GM21447 (cell line): Measurements from ENCODE around the gene FJX1.

Source experiments
- ATAC-seq: cut with Tn5 transposase; IDR thresholded peaks from one replicate; pipeline ENCODE4 v1.9.1; 2021; ENCODE audit not compliant: unreplicated experiment

Gene FJX1

DNA sequence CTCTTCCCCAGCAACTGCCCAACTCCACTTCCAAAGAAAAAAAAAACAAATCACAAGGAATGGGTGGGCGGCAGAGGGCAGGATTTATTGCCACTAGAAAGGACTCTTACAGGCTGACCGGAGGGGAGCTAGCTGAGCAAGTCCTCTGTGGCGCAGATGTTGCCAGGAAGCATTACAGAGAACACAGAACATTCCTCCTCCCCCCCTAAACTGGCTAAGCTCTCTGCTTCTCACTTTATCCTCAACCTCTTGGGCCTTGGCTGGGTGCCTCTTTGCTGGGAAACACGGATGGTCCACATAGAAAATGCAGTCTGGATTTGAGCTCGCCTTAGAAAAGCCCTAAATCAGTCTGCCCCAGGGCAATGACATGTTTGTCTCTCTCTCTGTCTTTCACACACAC lies 12.6 kb upstream of the FJX1 start:
- ATAC-seq, result no peak

DNA sequence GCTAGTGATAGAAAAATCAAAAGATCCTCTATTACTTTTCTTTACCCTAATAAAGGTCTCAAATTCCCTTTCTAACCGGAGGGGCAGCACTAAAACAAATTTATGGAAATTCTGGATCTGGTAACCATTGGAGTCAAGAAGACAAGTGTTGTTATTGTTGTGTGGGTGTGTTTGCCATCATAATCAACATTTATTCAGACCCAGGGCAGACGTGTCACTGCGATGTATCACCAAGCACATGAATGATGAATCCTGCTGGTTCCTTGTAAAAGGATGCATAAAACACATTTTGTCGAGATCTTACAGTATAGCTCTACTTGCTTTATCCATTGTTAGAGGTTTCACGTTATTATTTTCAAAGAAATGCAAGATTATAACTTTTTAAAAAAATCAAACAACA lies 12.1 kb upstream of the FJX1 start:
- ATAC-seq, result no peak

DNA sequence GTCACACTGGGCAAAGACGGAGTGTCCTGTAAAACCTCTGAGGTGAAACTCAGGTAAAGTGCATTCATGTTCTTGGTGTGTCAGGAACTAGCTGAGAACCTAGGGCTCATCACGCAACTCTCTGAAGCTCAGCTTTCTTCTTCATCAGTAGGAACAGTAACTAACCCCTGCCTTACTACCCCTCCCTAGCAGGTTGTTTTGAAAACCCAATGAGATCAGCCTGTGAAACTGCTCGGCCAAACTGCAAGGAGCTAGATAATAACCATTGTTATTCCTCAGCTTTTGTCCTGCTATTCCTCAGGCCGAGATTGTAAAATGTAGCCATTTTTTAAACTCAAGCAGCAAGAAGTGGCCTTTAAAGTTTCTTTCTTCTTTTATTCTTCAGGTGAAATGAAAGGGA lies 9.8 kb upstream of the FJX1 start:
- ATAC-seq, result no peak

DNA sequence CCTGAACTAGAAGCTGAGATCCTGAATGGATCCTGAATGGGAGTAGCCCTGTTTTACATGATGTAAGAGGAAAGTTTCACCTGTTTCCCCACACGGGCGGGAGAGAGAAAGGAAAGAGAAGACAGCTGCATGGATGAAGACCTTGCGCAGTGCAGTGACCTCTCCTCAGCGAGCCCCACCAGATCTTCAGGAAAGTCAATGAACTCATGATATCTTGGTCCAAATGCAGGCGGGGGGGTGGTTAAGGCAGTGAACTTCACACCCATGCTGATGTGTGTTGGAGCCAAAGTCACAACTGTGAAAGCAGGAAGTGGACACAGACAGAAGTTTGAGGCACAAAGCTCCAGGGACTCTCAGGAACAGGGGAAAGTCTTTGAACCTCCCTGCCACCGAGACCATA lies 8.6 kb upstream of the FJX1 start:
- ATAC-seq, result no peak

DNA sequence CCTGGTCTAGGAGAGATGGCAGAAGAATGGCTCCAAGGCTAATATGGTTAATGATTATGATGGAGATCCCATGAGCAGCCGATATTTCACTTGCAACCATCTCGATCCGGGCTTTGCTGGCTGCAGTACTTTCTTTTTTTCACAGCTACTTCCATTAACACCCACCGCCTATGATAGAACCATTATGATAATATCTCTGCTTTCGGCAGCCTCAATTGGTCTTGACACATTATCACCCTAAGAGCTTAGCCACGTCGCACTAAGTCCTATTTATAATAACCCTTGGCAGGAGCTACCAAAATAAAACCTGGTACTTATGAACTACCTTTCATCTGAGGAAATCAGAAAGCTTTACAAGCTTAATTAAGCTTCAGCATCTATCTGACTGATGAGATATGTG lies 7.6 kb upstream of the FJX1 start:
- ATAC-seq, result no peak

DNA sequence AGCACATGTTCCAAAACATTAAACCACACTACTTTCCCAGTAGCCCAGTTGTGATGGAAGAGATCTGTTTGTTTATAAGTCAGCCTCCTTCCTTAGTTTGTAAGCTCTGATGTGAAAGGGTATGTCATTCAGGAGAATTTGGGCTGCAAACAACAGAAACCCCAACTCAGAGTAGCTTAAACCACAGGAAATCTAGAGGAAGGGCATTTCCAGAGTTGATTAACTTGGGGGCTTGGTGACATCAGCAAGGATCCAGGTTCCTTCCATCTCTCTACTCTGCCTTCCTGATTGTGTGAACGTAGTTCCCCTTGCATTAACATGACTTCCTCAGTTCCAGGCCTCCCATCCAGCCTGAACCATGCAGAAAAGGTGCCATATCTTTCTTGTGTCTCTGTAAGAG lies 6.5 kb upstream of the FJX1 start:
- no peak for ATAC-seq

DNA sequence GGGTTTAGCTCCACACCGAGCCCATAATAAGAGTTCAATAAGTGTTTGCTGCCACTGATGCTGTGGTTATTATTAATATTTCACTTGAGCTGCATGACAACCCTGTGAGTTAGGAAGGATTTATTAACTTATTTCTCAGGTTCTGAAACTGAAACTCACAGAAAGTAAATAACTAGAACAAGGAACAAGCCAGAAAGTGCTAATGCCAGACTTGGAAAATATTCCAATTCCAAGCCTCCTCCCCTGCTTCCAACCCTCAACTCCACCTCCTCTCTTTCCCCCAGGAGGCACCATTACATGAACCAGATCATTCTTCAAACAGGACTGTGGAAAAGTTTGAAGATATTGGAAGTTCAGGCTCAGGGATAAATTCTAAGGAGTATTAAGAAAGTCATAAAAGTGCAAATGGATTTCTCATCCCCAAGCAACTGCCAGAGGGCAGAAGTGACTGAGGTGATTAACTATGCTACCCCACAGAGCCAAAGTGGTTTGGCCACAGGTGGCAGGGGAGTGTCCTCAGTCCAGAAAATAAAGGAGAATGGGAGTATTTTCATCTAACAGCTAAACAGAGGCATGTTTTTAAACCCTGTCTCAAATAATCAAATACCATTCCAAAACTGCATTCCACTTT lies 3.2 kb upstream of the FJX1 start:
- no peak for ATAC-seq

DNA sequence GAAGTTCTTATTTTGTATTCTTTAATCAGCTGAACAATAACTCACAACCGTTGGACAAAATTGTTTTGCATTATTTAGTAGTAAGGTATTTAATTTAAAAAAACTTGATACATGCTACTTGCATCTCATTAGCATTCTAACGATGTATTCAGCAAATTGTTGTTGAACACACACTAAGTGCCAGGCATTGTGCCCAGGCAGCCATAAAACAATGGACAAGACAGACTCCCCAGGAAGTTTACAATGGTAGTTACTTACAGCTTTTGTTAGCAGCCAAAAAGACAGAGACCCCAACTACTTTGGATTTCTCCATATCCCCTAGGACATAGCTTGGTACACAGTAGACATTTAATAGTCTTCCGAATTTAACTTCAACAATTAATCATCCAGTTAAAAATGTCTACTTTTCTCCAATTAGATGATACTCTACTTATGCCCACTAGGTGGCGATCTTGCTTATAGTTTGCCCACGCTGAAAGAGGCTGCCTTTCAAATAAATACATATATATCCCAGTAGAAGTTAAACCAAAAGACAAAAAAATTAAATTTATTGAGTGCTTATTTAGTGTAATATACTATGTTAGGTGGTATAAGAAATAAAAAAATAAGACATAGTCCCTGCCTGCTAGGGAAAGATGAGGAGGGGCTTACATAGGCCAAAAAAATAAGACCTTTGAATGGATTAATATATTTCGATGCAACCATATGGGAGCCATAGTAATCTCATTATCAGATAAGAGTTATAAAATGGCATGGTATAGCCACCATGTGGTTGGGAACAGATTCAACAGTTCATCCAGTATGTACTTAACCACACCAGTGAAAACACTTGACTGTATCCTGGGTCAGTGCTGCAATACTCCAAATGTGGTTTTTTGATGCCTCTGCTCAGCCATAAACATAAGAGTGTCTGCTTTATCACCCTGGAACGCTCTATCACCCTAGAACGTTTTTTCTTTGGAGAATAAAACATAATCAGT lies 2.0 kb upstream of the FJX1 start:
- ATAC-seq, result no peak

DNA sequence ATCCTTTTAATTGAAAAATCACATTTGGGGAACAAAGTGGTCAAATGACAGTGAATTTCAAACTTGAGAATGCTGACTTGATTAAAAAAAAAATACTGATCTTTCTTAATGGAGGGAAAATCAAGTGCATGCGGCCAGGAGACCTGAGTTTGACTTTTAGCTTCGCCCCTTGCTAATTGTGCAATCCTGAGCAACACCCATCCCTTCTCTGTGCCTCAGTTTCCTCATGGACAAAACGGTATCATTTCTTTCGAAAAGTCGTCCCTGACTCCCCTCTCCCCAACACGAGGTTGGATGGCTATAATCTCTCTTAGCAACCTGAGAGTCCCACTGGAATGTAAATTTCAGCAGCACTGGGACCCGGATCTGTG lies 959 bp upstream of the FJX1 start:
- no peak for ATAC-seq

DNA sequence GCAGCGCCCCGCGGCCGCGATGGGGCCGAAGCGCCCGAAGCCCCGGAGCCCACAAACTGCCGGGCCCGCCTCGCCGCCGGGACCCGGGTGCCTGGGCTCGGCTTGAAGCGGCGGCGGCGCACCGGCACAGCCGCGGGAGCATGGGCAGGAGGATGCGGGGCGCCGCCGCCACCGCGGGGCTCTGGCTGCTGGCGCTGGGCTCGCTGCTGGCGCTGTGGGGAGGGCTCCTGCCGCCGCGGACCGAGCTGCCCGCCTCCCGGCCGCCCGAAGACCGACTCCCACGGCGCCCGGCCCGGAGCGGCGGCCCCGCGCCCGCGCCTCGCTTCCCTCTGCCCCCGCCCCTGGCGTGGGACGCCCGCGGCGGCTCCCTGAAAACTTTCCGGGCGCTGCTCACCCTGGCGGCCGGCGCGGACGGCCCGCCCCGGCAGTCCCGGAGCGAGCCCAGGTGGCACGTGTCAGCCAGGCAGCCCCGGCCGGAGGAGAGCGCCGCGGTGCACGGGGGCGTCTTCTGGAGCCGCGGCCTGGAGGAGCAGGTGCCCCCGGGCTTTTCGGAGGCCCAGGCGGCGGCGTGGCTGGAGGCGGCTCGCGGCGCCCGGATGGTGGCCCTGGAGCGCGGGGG lies 346 bp downstream of the FJX1 start:
- ATAC-seq, result peak; percentile 42

DNA sequence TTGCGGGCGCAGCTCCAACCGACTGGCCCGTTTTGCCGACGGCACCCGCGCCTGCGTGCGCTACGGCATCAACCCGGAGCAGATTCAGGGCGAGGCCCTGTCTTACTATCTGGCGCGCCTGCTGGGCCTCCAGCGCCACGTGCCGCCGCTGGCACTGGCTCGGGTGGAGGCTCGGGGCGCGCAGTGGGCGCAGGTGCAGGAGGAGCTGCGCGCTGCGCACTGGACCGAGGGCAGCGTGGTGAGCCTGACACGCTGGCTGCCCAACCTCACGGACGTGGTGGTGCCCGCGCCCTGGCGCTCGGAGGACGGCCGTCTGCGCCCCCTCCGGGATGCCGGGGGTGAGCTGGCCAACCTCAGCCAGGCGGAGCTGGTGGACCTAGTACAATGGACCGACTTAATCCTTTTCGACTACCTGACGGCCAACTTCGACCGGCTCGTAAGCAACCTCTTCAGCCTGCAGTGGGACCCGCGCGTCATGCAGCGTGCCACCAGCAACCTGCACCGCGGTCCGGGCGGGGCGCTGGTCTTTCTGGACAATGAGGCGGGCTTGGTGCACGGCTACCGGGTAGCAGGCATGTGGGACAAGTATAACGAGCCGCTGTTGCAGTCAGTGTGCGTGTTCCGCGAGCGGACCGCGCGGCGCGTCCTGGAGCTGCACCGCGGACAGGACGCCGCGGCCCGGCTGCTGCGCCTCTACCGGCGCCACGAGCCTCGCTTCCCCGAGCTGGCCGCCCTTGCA lies 1.0 kb downstream of the FJX1 start:
- ATAC-seq, result peak; percentile 25

DNA sequence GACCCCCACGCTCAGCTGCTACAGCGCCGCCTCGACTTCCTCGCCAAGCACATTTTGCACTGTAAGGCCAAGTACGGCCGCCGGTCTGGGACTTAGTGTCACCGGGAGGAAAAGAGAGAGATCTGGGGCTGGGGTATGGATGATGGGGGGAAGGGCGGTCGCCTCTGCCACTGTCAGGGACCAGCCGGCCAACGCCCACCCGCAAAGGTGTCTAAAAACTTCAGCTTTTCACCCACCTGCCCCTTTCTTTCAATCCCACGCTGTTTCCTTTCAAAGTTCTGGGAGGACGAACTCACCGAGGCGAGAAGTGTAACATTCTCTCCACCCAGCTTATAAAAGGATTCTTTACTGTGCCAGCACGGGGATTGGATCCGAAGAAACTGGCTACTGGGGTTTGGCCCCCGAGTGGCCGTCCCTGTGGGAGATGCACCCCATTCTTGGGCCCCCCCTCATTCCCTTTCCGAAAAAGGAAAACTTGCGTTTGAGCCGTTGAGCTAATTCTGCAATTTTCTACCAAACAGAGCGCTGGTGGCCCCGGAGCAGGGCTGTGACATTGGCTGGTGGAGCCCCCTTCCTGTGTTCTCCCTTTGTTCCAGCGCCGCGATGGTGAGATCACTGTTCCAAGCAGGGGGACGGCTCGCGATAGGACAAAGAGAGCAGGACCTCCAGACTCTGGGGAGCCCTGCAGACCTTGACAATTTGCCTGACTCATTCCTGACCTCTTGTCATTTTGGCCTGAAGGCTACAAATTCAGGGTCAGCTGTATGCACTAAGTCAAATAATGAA lies 1.8 kb downstream of the FJX1 start:
- no peak for ATAC-seq

DNA sequence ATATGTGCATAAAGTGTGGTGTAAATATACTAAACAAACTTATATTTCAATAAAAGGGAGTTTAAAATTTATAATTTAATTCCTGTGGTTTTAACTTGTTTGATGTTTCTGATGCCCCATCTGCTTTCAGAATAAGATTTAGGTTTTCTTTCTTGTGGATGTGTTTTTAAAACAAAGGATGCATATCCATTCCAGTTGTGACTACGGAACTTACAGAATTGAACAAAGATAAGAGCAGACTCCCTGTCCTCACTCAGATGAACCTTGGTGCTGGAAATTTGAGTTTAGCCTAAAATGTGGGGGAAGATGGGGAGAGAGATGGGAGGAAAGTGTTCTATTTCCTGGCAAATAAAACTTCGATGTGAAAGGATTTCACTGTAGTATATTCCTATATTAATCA lies 2.5 kb downstream of the FJX1 start:
- ATAC-seq, result no peak

DNA sequence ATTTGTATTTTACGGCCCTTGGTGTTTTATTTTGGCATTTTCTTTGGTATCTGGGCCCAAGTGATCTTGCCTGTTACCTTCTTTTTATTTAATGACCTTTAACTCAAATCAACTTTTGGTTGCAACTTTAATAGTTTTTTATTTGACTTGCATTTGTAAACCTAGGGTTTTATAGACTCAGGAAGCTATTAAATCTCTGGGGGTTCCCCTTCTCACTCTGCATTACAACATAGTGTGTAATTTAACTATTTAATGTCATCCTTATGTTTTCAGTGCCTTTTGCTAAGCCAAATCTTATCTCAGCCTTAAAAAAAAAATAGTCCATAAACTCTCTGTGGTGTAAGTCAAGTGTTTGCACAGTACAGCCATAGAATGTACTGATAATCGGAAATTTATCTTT lies 3.4 kb downstream of the FJX1 start:
- ATAC-seq, result no peak

DNA sequence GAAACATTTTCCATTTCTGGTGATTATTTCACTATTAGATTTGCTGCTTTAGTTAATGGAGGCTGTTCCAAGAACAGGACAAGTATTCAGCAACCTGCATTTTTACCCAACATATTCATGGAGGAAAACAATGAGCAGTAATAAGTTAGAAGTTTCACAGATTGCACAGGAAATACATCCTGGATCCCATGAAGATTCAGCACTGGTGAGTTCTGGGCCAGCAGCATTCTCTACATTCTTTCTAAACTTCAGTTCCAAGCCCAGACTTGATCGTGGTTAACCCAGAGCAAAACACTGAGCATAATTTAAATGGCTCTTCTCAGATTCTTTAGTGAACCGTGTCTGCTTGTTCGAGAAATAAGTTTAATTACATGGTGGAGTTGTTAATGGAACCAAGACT lies 3.8 kb downstream of the FJX1 start:
- ATAC-seq, result no peak

DNA sequence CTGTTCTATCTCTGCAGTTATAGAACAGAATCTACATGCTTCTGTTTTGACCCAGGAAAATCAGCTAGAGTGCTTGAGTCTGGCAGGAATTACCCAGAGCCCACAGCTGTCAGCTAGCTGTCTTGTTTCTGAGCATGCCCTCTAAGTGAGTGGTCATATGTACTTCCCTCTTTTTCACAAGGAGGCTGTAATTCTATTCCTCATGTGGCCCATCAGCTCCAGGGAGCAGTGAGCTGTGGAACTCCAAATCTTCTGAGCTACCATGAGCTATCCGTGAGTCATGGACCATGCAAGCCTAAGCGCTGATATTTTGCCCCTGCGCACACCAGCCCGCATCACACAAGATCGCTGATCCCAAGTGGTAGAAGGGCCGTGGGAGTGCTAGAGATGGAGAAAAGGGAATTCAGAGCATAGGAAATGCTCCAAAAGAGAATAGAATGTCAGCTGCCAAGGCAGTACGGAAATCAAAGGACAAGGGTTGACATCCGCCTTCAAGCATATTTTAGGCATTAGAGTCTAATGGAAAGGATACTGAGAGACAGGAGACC lies 5.4 kb downstream of the FJX1 start:
- ATAC-seq, result no peak

DNA sequence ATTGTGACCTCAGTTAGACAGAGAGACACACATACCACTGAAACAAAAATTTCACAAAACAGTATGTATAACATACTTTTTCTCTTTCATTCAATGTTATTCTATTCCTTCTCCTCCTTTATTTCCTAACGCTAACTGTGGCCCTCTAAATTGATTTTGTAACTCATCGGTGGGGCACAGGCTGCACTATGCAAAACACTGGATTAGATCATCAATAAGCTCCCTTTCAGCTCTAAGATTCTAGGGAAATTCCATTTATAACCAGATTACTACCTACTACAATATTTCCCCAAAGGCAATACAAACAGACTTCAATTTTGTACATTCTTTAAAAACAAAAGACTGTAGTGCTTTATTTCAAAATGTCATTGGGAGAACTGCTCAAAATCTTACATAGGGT lies 6.1 kb downstream of the FJX1 start:
- ATAC-seq, result no peak

DNA sequence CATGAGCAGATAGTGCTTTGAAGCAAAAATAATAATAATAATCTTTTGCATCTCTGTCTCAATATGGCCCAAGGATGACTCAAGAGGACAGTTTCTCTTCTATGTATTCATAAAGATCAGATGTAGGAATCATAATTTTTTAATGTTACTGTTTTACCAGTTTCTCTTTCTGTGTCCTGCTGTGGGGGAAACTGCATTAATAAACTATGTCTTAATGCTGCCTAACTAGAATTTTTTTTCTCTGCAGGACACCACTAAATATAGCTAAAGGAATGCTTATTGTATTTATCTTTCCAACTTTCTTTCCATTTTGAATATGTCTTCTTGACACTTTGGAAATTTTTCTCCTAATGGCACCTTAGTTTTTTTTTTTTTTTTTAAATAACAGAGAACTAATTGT lies 6.5 kb downstream of the FJX1 start:
- no peak for ATAC-seq

DNA sequence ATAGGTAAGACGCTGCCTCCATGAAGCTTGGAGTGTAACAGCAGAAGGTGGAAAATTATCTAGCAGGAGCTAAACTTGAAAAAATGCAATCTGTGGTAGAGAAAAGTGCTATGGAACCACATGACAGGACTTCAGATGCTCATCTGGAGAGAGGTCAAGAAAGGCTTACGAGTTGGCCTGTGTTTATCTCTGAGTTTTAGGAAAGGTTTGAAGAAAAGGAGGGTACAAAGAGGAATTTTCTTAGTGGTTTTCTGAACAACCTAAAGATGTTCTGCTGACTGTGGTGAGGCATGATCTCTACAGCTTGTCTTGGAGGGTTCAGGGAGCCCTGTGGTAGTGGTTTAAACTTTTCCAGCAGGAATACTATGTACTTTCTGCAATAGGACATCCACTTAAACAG lies 8.2 kb downstream of the FJX1 start:
- ATAC-seq, result no peak

DNA sequence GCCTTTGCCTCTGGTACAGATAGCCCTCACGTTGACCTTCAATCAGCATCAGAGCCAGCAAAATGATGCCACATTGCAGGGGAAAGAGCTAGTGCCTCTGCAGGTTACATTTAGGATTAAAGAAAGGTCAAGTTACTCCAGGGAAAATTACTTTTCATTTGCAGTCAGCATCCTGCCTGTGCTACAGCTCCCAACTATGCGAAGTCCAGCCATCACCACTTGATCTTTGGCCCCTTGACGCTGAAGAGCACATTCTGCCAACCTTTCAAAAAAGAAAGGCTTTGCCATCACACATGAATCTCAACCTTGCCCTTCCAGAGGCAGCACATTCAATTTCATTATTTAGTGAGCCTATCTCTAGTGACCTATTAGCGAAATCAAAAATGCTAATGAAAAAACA lies 11.3 kb downstream of the FJX1 start:
- no peak for ATAC-seq
